Medulla oblongata (tissue), 1 donor: ENCODE results near the gene ABCC5.
A peak's percentile ranks its signal among the peaks of the same experiment; 100 is the strongest.
"Not testable (repeated sequence)": the region's sequence is repeated elsewhere in the genome, so short reads cannot be mapped to it uniquely, and the experiment has no call there.

Experiments used
- DNase-seq: peaks from one replicate; pipeline ENCODE4 v3.0.0-alpha.2; 2015; ENCODE audit errors: extremely low spot score

The ABCC5 gene

DNA sequence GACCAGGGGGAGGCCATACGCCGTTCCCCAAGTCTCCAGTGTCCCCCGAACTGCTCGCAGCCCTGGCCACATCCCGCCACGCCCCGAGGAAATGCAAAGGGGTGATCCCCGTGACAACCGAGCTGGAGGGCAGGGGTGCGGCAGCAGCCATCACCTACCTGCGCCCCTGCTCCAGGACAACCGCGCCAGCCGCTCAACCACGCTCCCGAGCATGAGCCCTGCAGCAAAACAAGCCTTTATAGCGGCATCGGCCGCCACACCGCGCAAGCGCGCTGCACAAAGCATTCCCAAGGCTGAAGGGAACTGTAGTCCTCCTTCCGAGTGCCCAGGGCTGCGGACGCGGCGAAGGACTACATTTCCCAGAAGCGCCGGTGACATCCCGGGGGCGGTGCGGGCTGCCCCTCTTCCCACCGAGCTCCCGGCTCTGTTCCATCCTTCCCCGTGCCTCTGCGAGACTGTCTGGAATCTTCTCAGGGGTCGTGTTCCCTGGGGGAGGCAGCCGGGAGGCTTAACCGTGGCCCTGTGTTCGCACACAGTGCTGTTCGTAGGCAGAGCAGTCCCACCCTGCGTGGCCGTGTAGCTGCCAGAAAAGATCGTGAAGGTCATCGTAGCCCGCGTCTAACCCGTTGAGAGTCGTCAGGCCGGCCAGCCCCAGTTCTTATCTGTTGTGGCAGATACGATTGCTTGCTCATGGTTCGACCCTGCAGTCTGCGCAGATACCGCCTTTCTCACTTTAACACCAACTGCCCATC, at the start of gene ABCC5:
ABCC5 (minus strand) TSS at position 213 of the 752 bp plus-strand sequence. CDS start 3,492 bp downstream, outside the sequence.
- DNase-seq: peak; percentile 96

DNA sequence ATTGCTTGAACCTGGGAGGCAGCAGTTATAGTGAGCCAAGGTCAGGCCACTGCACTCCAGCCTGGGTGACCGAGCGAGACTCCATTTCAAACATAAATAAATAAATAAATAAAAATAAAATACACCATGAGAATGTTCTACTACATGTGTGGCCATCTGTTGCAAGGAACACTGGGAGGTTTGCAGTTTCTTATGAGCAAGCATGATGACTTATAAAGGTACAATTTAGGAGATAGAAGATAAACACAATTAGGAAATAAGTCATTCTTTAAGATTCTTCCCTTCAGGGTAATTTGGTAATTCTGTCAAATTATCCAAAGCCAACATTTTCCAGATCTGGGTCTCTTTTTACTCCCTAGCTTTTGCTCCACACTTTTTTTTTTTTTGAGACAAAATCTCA, 48.5 kb upstream of the ABCC5 start:
- no peak for DNase-seq

GRCh38 chr3:184062637-184063036, 45.0 kb upstream of the ABCC5 start:
- DNase-seq: no peak

DNA sequence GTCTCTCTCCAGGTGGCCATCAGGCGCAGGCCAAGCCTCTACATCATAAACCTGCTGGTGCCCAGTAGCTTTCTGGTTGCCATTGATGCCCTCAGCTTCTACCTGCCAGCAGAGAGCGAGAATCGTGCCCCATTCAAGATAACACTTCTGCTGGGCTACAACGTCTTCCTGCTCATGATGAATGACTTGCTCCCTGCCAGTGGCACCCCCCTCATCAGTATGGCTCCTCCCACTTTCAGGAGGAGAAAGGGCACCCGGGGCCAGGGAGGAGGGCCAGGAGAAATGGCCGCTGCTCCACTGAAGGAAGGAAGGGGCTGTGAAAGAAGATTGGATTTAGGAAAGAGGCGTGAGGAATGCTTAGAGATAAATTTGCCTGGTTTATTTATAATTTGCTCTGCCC, 41.7 kb upstream of the ABCC5 start:
- no peak for DNase-seq

DNA sequence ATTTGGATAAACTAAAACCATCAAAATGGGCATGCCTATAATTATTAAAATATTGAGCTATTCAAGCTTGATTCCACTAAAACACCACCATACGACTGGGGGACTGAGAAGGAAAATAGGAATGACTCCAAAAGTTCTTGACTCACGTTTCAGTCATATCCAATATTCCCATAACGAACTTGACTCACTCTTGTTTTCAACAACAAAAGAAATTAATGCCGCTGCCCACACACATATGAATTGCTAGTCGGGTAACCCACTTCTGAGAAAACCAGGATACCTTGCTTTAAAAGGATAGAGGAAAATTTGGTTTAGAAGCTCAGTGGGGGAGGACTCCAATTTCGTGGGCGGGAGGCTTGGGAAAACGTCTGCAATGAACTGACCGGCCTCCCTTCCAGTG, 40.3 kb upstream of the ABCC5 start:
- no peak for DNase-seq

- DNase-seq: no peak
Observed at GRCh38 chr3:184052767-184053166, 35.1 kb upstream of the ABCC5 start, which contains the start of gene HTR3C. Gene HTR3C (plus strand): TSS chr3:184053047. CDS start chr3:184053081, 34 bp downstream.

DNA sequence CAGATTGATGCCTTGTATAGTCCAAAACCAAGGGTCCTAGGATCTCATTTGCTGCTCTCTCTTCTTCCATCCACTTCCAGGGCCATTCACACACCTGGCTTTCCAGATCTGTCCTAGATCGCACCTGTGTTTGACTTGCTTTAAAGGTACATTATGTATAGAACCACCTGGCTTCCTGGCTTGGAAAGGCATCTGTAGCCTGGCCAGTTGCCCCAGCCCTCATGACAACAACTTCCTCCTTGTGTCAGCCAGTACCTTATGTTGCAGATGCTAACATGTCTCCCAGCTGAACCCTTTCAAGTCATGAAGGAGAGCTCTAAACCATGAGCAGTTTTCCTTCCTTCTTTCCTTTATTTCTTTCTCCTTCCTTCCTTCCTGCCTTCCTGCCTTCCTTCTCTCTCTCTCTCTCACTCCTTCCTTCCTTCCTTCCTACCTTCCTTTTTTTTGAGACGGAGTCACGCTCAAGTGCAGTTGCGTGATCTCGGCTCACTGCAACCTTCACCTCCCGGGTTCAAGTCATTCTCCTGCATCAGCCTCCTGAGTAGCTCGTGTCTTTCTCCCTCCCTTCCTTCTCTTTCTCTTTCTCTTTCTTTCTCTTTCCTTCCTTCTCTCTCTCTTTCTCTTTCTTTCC, 32.6 kb upstream of the ABCC5 start:
- DNase-seq: no peak

DNA sequence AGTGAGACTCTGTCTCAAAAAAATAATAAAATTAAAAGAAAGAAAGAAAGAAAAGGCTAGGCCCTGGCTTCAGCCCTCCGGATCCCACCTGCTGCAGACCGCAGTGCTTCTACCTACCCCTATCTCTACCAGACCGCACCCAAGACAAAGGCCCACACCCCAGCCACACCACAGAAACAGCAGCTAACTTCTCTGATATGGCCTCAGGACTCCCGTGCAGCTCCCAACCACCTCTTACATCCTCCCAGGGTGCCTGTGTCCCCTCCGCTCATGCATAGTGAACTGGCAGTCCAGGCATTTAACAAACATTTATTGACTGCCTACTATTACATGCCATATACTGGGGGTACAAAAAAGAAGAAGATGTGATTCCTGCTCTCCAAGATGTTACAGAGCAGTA, 28.3 kb upstream of the ABCC5 start:
- no peak for DNase-seq

DNA sequence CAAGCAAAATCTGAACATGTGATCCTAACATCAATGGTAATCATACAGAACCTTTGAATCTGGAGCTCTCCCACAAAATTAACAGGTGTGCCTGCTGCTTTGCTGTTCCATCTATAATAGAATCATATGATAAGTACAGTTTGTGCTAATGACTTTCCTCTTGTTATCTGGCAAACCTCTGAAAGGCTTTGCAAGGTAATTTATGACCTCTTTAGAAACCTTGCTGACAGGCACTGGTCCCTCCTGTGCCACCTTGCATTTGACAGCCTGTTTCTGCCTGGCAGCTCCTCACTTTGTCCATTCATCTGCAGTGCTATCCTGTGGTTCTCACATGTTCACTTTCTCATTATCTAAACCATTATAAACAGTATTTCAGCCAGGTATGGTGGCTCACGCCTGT, 24.9 kb upstream of the ABCC5 start:
- DNase-seq: no peak

GRCh38 chr3:184040010-184040409, 22.3 kb upstream of the ABCC5 start:
- DNase-seq: no peak

GRCh38 chr3:184039414-184039813, 21.7 kb upstream of the ABCC5 start:
- DNase-seq: no peak

DNA sequence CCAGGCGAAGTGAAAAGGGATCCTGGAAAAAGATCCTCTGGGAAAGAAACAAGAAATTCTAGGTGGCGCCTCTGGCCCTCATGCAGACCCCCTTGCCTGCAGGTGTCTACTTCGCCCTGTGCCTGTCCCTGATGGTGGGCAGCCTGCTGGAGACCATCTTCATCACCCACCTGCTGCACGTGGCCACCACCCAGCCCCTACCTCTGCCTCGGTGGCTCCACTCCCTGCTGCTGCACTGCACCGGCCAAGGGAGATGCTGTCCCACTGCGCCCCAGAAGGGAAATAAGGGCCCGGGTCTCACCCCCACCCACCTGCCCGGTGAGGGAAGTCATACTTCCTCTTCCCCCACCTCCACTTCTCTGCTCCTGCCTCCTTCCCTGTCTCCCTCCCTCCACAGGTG, 20.6 kb upstream of the ABCC5 start:
- not testable (repeated sequence) for DNase-seq

- DNase-seq: no peak
Observed at GRCh38 chr3:184037816-184038215, 20.1 kb upstream of the ABCC5 start.

DNA sequence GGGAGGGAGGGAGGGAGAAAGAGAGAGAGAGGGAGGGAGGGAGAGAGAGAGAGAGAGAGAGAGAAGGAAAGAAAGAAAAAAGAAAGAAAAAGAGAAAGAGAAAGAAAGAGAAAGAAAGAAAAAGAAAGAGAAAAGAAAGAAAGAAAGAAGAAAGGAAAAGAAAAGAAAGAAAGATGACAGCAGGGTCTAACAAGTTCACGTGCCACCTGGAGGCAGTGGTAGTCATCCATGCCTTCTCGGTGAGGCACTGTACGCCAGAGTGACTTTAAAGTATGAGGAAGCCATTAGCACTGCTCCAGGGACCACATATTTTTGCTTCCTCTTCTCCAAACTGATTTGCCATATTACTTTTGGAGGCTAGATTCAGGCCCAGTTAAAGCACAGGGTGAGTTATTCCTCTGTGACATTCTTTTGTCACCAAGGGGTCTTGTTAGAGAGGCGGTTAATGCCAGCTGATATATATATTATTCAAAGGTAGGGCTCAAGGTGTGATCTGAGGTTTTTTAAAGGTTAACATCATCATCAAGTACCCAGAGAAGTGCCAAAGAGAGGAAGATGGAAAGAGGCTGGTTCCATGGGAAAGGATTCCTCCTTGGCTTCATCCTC, 13.6 kb upstream of the ABCC5 start, which contains the start of gene HTR3D:
HTR3D (plus strand) TSS at position 556 of the 606 bp plus-strand sequence; CDS start at position 556, 0 bp downstream.
- DNase-seq: no peak

- DNase-seq: no peak
Observed at GRCh38 chr3:184030536-184030935, 12.9 kb upstream of the ABCC5 start.

DNA sequence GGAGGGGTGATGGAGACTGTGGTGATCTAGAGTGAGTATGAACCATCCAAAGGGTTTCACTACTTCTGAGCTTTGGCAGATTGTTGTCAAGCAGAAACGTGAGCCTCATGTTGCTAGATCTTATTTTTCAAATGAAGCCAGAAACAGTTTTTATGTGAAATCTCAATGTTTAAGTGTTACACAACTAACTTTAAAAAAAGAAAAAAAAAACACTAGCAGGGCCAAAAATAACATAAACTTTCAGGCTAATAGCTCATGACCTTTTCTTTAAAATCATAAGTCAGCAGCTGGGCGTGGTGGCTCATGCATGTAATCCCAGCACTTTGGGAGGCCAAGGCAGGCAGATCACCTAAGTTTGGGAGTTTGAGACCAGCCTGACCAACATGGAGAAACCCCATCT, 11.8 kb upstream of the ABCC5 start:
- DNase-seq: no peak

GRCh38 chr3:184028275-184028890, 10.7 kb upstream of the ABCC5 start:
- DNase-seq: not testable (repeated sequence)

DNA sequence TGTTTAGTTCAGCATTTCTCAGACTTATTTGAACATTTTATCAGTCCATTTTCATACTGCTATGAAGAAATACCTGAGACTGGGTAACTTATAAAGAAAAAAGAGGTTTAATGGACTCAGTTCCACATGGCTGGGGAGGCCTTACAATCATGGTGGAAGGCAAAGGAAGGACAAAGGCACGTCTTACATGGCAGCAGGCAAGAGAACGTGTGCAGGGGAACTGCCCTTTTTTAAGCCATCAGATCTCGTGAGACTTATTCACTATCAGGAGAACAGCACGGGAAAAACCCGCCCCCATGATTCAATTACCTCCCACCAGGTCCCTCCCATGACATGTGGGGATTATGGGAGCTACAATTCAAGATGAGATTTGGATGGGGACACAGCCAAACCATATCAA, 7.6 kb upstream of the ABCC5 start:
- not testable (repeated sequence) for DNase-seq

GRCh38 chr3:184022323-184022722, 4.6 kb upstream of the ABCC5 start:
- DNase-seq: no peak

- no peak for DNase-seq
Observed at GRCh38 chr3:184018424-184018973, 815 bp upstream of the ABCC5 start.

GRCh38 chr3:184016811-184017671, 643 bp downstream of the ABCC5 start:
- DNase-seq: peak; percentile 75
